Astrocyte of the spinal cord (primary cell): ENCODE results near the gene FGF1.

ENCODE experiments used
- DNase-seq: peaks from one replicate; pipeline ENCODE4 v3.0.0; 2011; ENCODE audit warnings: low read depth, low spot score
- H3K4me3 ChIP-seq: 2 replicates; pipeline ENCODE4 v1.5.1; 2011; ENCODE audit warnings: low read depth, mild to moderate bottlenecking, low read length, moderate library complexity
- in situ Hi-C: cut with HindIII; loops from 2 replicates; pipeline ENCODE4 v1.10.0; 2017; ENCODE audit warnings: low sequenced_read_pairs
- TF ChIP-seq, protein P1 (sequence below): IDR thresholded peaks from 2 replicates; pipeline ENCODE4 v1.5.1; 2012; ENCODE audit warnings: low read depth, mild to moderate bottlenecking, low read length, inconsistent platforms

The FGF1 gene

GRCh38 chr5:142561029-142561428 lies 124.9 kb downstream of the FGF1 start:
- TF ChIP-seq, protein P1, sequence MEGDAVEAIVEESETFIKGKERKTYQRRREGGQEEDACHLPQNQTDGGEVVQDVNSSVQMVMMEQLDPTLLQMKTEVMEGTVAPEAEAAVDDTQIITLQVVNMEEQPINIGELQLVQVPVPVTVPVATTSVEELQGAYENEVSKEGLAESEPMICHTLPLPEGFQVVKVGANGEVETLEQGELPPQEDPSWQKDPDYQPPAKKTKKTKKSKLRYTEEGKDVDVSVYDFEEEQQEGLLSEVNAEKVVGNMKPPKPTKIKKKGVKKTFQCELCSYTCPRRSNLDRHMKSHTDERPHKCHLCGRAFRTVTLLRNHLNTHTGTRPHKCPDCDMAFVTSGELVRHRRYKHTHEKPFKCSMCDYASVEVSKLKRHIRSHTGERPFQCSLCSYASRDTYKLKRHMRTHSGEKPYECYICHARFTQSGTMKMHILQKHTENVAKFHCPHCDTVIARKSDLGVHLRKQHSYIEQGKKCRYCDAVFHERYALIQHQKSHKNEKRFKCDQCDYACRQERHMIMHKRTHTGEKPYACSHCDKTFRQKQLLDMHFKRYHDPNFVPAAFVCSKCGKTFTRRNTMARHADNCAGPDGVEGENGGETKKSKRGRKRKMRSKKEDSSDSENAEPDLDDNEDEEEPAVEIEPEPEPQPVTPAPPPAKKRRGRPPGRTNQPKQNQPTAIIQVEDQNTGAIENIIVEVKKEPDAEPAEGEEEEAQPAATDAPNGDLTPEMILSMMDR, result no peak
- no peak overlapping the region for H3K4me3 ChIP-seq
- in situ Hi-C loops, result no loop called here

DNA sequence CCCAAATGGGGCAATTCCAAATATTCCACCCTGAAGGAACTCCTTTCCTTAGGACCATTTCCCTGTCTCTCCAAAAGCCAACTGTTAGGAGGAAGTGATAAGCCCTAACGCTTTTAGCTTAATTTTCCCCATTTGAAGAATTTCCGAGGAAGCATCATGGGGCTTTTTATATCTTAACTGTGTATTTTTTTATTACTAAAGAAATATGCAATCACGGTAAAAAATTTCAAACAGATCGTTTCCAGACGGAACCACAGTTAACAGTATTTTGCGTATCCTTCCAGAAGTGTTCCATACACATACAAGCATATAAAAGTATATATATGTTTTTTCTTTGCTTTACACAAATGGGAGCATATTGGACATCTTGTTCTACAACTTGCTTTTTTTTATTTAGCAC lies 133.8 kb downstream of the FGF1 start:
- in situ Hi-C loops, result no loop called here
- TF ChIP-seq, protein P1, result no peak
- DNase-seq, result no peak
- H3K4me3 ChIP-seq, result no peak overlapping the region

More at GRCh38 chr5:142561029-142561428, 124.9 kb downstream of the FGF1 start:
- no peak for DNase-seq

DNA sequence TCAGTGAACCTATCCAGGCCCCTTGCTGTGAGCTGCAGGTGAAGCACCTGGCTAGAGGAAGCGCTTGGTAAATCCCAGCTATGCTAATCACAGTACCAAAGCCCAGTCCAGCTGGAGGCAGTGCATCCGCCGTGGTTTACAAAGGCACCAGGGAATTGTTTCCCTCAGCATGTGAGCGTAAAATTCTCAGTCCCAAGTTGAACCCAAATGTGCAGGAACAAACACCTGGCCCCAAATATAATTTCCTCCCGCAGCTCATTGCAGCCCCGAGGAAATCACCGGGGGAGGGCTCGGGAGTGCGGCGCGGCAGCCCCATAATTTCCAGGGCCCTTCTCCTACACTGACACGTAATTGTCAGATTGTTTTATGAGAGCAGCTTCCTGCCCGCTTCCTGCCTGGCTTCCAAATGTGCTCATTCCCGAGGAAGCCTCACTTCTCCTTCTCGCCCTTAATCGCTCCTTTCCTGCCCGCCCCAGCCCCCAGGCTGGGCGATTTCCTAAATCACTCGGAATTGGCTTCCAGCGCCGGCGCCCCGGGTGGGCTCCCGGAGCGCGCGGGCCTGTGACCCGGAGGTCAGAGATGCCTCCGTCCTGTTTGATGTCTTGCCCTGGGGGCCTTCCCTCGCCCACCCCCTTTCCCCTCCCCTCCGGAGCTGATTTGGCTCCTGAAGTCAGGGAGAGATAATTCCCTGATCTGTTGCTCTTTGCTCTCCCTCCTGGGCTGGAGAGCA lies 134.4 kb downstream of the FGF1 start:
- in situ Hi-C loops, result no loop called here
- DNase-seq, result no peak
- peak overlapping the region; percentile 28 for H3K4me3 ChIP-seq
- TF ChIP-seq, protein P1, result no peak

GRCh38 chr5:142550471-142550870 lies 135.4 kb downstream of the FGF1 start:
- TF ChIP-seq, protein P1, result no peak
- in situ Hi-C loops, result no loop called here
- no peak overlapping the region for H3K4me3 ChIP-seq
- DNase-seq, result no peak

GRCh38 chr5:142549834-142550233 lies 136.1 kb downstream of the FGF1 start:
- no peak overlapping the region for H3K4me3 ChIP-seq
- no peak for DNase-seq
- TF ChIP-seq, protein P1, result no peak
- in situ Hi-C loops, result loop anchor here (25.0 kb wide), 1 partner anchor 388 kb away; no protein-coding TSS in a partner anchor

DNA sequence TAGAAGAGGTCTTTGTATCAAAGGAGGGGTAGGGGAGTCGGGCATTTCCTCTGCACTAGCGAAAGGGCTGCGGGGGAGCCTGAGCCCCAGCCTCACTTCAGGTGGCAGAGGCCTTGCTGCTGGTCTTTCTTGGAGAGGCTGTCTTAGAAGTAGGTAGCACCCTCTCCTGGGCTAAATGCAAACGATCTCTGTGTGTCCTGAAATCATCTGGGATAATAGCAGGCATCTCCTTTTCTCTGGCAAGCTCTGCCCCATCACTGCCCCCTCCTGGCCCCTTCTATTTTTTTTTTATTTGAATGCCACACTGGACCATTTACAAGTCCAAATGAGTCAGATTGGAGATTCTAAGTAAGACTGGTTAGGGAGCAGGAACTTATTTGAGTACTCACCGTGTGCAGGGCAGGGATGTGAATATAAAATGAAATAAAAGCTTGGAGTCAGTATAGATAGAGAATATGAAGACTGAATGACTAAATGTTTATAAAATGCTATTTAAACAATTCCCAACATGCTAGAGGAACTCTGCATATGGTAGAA lies 137.1 kb downstream of the FGF1 start:
- in situ Hi-C loops, result loop anchor here (25.0 kb wide), 1 partner anchor 387 kb away; no protein-coding TSS in a partner anchor
- peak; percentile 98 for DNase-seq
- no peak overlapping the region for H3K4me3 ChIP-seq
- TF ChIP-seq, protein P1, result peak; percentile 87
